Stimulated activated CD8-positive, alpha-beta memory T cell treated with anti-CD3 and anti-CD28 coated beads, Interleukin-12 subunit alpha, Interleukin-12 subunit beta, amount 100 ng/mL, for 24 hours (primary cell): ENCODE data around the gene CELF2.
"Not testable (repeated sequence)": the region's sequence is repeated elsewhere in the genome, so short reads cannot be mapped to it uniquely, and the experiment has no call there.

Source experiments
- DNase-seq: peaks from one replicate; pipeline ENCODE4 v3.0.0-alpha.2; 2020; ENCODE audit errors: extremely low read depth

The CELF2 gene

DNA sequence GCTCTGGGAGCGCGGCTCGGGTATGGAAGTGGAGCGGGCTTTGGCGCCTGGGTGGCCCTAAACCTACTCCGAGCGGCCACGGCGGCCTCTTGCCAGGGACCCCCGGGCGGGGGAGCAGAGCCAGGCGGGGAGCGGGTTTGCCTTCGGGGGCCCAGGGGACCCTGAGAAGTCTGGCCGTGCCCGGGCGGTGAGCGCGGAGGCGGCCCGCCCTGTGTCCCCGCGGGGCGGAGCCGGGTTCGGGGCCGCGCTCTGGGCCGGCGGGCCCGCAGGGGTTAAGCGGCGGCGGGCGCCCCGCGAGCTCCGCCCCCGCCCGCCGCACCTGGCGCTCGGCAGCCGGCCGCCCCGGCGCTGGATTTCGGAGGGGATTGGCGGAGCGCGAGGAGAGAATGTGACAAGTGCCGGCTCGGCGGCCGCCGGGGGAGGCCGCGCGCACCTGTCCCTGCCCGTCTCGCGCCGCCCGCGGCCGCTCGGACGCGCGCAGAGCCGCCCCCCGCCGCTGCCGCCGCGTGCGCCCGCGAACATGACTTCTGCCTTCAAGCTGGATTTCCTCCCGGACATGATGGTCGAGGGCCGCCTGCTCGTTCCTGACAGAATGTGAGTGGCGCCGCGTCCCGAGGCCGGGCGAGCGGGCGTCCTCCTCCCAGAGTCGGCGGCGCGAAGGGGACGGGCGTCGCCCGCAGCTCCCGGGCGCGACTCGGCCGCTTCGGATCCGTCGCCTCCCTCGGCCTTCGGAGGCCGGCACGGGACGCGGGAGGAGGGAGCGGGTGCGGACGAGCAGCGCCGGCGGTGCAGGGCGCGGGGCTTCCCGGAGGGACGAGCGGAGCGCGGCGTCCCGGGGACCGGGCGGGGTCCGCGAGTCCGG is at the start of gene CELF2:
Gene CELF2 (plus strand): TSS at position 303 of the 862 bp plus-strand sequence. CDS start 218 bp downstream, at position 521.
- DNase-seq = no peak

- DNase-seq = no peak
These were observed 49.4 kb upstream of the CELF2 start for GRCh38 chr10:10968257-10968588.

- no peak for DNase-seq
These were observed 44.4 kb upstream of the CELF2 start for GRCh38 chr10:10973310-10973709.

- DNase-seq = no peak
These were observed 42.0 kb upstream of the CELF2 start for GRCh38 chr10:10975647-10976046.

DNA sequence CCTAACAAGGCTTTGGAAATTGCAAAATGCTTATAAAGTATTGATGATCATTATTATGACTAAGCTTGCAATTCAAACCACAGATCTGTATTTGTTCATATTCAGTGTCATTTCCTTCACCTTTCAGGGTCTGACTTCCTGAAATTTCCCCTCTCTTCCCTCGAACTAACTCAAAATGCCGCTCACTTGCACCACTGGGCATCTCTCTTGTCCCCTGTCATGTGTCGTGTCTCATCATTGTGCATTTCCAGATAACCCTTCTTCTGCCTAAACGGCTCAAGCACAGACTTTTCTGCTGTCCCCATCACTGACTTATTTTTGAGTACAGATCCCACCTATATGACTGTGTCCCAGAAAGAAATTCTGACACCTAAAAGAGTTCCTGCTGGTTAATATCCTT is 41.0 kb upstream of the CELF2 start:
- DNase-seq = no peak

GRCh38 chr10:10977226-10977956 is 40.3 kb upstream of the CELF2 start:
- no peak for DNase-seq

GRCh38 chr10:10977978-10978377 is 39.7 kb upstream of the CELF2 start:
- DNase-seq = no peak

- DNase-seq = no peak
These were observed 32.3 kb upstream of the CELF2 start for GRCh38 chr10:10985361-10985760.

DNA sequence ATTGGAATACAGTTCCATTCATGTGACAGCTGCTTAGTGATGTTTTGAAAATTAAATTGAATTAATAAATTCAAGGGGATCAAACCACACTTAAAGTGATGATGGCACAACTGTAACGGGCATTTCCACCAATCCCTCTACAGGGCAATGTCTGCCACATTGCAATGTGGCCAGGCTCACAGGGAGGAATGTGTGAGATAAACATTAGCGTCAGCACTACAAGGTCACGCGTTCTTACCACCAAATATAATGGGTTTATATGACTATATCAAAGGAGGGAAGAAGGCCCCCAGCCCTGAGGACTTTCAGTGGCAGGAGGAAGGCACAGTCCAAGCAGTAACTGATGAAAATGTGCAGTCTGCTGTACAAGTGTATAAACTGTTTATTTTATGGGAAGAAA is 31.1 kb upstream of the CELF2 start:
- DNase-seq = no peak

- DNase-seq = no peak
These were observed 30.6 kb upstream of the CELF2 start for GRCh38 chr10:10987111-10987510.

- DNase-seq = no peak
These were observed 28.0 kb upstream of the CELF2 start for GRCh38 chr10:10989669-10990068.

- DNase-seq = no peak
These were observed 26.5 kb upstream of the CELF2 start for GRCh38 chr10:10991144-10991543.

DNA sequence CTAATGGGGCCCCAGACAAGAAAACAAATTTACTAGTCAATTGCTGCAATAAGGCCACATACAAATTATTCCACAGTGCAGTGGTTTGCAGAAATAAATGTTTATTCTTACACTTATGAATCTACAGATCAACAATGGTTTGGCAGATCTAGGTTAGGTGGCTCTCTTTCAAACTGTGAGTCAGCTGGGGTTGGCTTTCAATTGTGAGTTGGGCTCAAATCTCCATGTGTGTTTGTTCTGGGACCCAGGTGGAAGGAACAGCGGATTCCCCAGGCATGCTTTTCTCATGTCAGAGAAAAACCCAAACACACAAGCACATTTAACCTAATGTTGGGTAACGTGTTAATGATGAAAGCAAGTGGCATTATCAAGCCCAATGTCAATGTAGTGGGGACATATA is 25.6 kb upstream of the CELF2 start:
- no peak for DNase-seq

DNA sequence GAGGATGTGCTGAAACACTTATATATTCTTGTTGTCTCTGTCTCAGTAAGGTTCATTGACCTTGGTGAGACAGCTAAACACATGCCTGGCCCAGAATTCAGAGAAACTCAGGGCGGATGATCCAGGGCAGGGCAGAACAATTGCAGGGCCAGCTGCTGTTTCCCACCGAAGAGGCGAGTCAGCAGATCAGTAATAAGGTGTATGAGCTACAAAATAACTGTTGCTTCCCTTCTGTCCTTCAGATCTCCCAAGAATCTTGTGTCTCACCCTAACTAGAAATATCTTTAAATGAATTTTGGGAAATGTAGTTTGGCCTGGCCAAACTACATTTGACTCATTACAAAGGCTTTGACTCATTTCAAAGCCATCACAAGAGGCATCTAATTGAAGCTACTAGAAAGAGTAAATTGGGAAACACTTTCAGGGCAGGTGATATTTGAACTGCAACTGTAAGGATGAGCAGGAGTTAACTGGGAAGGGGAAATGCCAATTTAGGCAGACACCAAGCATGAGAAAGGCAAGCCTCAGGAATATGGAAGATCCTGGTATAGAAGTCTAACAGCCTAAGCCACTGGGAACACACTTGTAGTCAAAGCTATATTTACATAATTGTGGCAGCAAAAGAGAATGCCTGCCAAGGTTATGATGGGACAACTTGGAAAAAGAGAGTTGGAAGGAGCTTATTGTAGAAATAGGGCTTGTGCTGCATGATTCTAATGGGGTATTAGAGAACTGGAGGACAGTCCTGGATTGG is 24.5 kb upstream of the CELF2 start:
- no peak for DNase-seq

GRCh38 chr10:10993785-10994184 is 23.9 kb upstream of the CELF2 start:
- no peak for DNase-seq

GRCh38 chr10:10994360-10994759 is 23.3 kb upstream of the CELF2 start:
- no peak for DNase-seq

DNA sequence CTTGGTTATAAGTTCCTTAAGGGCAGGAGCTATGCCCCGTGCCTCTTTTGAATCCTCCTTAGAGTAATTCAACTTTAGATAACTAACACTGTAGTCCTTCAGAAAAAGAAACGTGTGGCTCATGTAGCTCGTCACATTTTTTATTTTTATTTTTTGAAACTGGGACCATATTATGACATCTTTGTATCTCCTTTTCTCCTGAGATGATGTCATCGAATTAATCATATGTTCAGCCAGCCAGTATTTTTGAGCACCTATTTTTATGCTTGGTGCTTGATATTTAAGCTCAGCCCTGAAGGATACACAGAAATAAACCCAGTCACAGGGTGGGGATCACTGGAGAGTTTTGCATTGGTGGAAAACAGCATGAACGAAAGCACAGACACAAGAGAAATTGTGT is 22.6 kb upstream of the CELF2 start:
- DNase-seq = no peak

DNA sequence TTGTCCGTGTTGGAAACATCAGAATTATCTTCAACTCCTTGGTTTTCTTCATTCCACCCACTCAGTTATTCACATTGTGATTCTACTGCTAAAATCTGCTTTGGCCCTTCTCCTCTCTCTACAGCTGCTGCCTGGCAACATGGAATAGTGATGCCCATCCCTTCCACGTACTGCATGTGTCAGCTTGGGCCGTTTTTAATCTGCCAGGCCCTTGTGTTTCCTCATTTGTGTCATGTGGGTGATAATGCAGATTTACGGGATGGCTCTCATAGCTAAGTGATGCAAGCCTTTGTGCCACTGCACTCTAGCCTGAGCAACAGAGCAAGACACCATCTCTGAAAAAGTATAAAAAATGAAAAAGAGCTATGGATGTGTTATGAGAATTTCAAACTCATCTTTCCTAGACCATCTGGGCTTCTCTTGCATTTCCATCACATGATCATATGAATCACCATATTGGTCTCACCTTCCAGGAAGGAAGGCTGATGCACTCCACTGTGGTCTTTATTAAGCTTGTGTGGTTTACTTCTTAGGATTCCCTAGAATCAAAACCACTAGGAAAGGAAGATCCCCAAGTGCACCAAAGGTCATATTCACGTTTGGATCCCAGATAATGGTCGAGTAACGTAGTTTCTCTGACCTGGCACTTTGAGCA is 20.6 kb upstream of the CELF2 start:
- DNase-seq = no peak

GRCh38 chr10:10999501-10999900 is 18.2 kb upstream of the CELF2 start:
- not testable (repeated sequence) for DNase-seq

GRCh38 chr10:11002485-11002884 is 15.2 kb upstream of the CELF2 start:
- no peak for DNase-seq

GRCh38 chr10:11002916-11003315 is 14.8 kb upstream of the CELF2 start:
- DNase-seq = no peak

- DNase-seq = no peak
These were observed 14.0 kb upstream of the CELF2 start for GRCh38 chr10:11003679-11004078.
